SK-N-SH (cell line): ENCODE measurements around the gene BCL2A1.

Experiments
- CTCF ChIP-seq: fragments of 200-600 bp; sonication (generic); IDR thresholded peaks from 2 replicates; pipeline ENCODE4 v1.6.1; 2017; ENCODE audit warnings: antibody characterized with exemption, mild to moderate bottlenecking, moderate library complexity
- JUND ChIP-seq: IDR thresholded peaks from 2 replicates; pipeline ENCODE4 v1.4.0; 2012
- RFX5 ChIP-seq: IDR thresholded peaks from 2 replicates; pipeline ENCODE4 v1.6.1; 2012; ENCODE audit warnings: mild to moderate bottlenecking, improper control_type of control experiment, low read length
- SIN3A ChIP-seq: IDR thresholded peaks from 2 replicates; pipeline ENCODE4 v1.6.1; 2012; ENCODE audit warnings: low read depth, mild to moderate bottlenecking, low read length, moderate library complexity, borderline replicate concordance
- TAF1 ChIP-seq: IDR thresholded peaks from 2 replicates; pipeline ENCODE4 v1.6.1; 2012; ENCODE audit warnings: low read depth, mild to moderate bottlenecking, low read length, moderate library complexity, borderline replicate concordance
- USF1 ChIP-seq: IDR thresholded peaks from 2 replicates; pipeline ENCODE4 v1.4.0; 2012; ENCODE audit warnings: low read depth, borderline replicate concordance

GRCh38 chr15:79970181-79970580 lies 815 bp downstream of the BCL2A1 start:
- TF ChIP-seq CTCF (no peak), USF1 (no peak), TAF1 (no peak), JUND (no peak), SIN3A (no peak), RFX5 (no peak)
